Endothelial cell of umbilical vein (primary cell): ENCODE data around the gene CEACAM21. TPM values are rescaled to one million over a fixed set of nuclear protein-coding genes. Genes with fewer than 3 reads are reported as not detected.

ENCODE experiments used
- BruUV-seq: library from RNA; stranded (reverse); fragments of 400-500 nt; replicated peaks from 2 replicates; lab custom pipeline; 2021; lab: Mats Ljungman, UMichigan
- CTCF ChIA-PET: fragments of 300-600, 350-600 bp; sonication (Branson Sonifier 250); formaldehyde crosslinking; loops from one replicate; lab custom pipeline; 2021; ENCODE audit warnings: antibody characterized with exemption, inconsistent platforms; lab: Charles Lee
- POLR2A ChIA-PET: fragments of 300-600, 350-600 bp; sonication (Branson Sonifier 250); formaldehyde crosslinking; loops from one replicate; lab custom pipeline; 2021; ENCODE audit warnings: antibody characterized with exemption, inconsistent platforms; lab: Charles Lee
- DNase-seq: peaks from one replicate; pipeline ENCODE4 v3.0.0-alpha.2; 2011; ENCODE audit warnings: low read depth, low spot score
- FAIRE-seq: peaks from 2 replicates; lab custom pipeline; 2011; peaks lifted over from hg19 to GRCh38; lab: Jason Lieb, UNC
- H2AFZ ChIP-seq: 2 replicates; pipeline ENCODE4 v1.6.0; 2012; ENCODE audit warnings: low read depth, low read length, control low read depth, inconsistent platforms
- H3K27ac ChIP-seq: 2 replicates; pipeline ENCODE4 v1.5.1; 2011; ENCODE audit warnings: low read depth, mild to moderate bottlenecking, control low read depth, low read length, moderate library complexity; ENCODE audit not compliant: insufficient read depth
- H3K27me3 ChIP-seq, 2 experiments: 2 replicates each; pipeline versions ENCODE4 v1.6.0 to v1.6.1; 2011; ENCODE audit warnings: low read length in 2 of 2, mixed read lengths in 1 of 2; ENCODE audit not compliant: control insufficient read depth in 2 of 2, insufficient read depth in 2 of 2
- H3K36me3 ChIP-seq, 2 experiments: 2 replicates in 1 of 2; 3 replicates in 1 of 2; pipeline ENCODE4 v1.5.1; 2011; ENCODE audit warnings: low read length in 2 of 2, mild to moderate bottlenecking in 1 of 2, moderate library complexity in 1 of 2; ENCODE audit not compliant: control insufficient read depth in 2 of 2, insufficient read depth in 2 of 2; ENCODE audit errors: extremely low read depth in 1 of 2
- H3K4me1 ChIP-seq: 3 replicates; pipeline ENCODE4 v1.5.1; 2011; ENCODE audit warnings: mild to moderate bottlenecking, low read length; ENCODE audit not compliant: control insufficient read depth, insufficient read depth; ENCODE audit errors: extremely low read depth
- H3K4me2 ChIP-seq: 2 replicates; pipeline ENCODE4 v1.6.1; 2011; ENCODE audit warnings: low read length, control low read depth, mixed read lengths; ENCODE audit not compliant: insufficient read depth
- H3K4me3 ChIP-seq, 3 experiments: fragments of 200-600 bp in 1 of 3; sonication (generic), shearing (Covaris generic) in 1 of 3; replicated peaks in 1 of 3; 2 replicates each; pipeline ENCODE4 v1.5.1; 2011 to 2016; ENCODE audit warnings: control low read depth in 3 of 3, low read length in 3 of 3, mild to moderate bottlenecking in 2 of 3, inconsistent platforms in 1 of 3, low read depth in 1 of 3, moderate library complexity in 1 of 3; ENCODE audit not compliant: insufficient read depth in 1 of 3
- H3K79me2 ChIP-seq: 2 replicates; pipeline ENCODE4 v1.6.0; 2012; ENCODE audit warnings: low read length, inconsistent platforms; ENCODE audit not compliant: control insufficient read depth, insufficient read depth
- H3K9ac ChIP-seq: replicated peaks from 2 replicates; pipeline ENCODE3; 2011; ENCODE audit warnings: low read length, control low read depth; ENCODE audit not compliant: insufficient read depth; ENCODE audit errors: extremely low read depth
- H3K9me1 ChIP-seq: replicated peaks from 3 replicates; pipeline ENCODE4 v1.6.0; 2011; ENCODE audit warnings: mild to moderate bottlenecking, low read length; ENCODE audit not compliant: control insufficient read depth, insufficient read depth; ENCODE audit errors: extremely low read depth
- H3K9me3 ChIP-seq: replicated peaks from 2 replicates; pipeline ENCODE4 v1.5.1; 2012; ENCODE audit warnings: low read length, inconsistent platforms; ENCODE audit not compliant: control insufficient read depth, insufficient read depth
- H4K20me1 ChIP-seq: replicated peaks from 2 replicates; pipeline ENCODE3; 2011; ENCODE audit warnings: mild to moderate bottlenecking, low read length; ENCODE audit not compliant: control insufficient read depth, insufficient read depth; ENCODE audit errors: extremely low read depth
- EZH2 ChIP-seq: IDR thresholded peaks from 2 replicates; pipeline ENCODE4 v1.6.1; 2012; ENCODE audit warnings: borderline replicate concordance, low read depth, mild to moderate bottlenecking, moderate library complexity, low read length, inconsistent platforms; ENCODE audit not compliant: severe bottlenecking
- FOS ChIP-seq: IDR thresholded peaks from 2 replicates; pipeline ENCODE4 v1.6.1; 2011; ENCODE audit warnings: mild to moderate bottlenecking, low read length, moderate library complexity, borderline replicate concordance; ENCODE audit not compliant: insufficient read depth
- GATA2 ChIP-seq: IDR thresholded peaks from 2 replicates; pipeline ENCODE4 v1.7.0; 2011; ENCODE audit warnings: low read depth, mild to moderate bottlenecking, moderate library complexity, mixed read lengths, low read length; ENCODE audit not compliant: insufficient read length, insufficient read depth
- JUN ChIP-seq: IDR thresholded peaks from 2 replicates; pipeline ENCODE4 v1.6.1; 2011; ENCODE audit warnings: borderline replicate concordance, low read depth; ENCODE audit not compliant: insufficient read length, insufficient read depth
- MYC ChIP-seq: IDR thresholded peaks from one replicate; pipeline ENCODE4 v1.6.1; 2011; ENCODE audit warnings: mild to moderate bottlenecking, low read depth, low read length
- POLR2A ChIP-seq: IDR thresholded peaks from 2 replicates; pipeline ENCODE4 v1.6.1; 2012; ENCODE audit warnings: low read depth, mild to moderate bottlenecking, control low read depth, low read length
- POLR2AphosphoS5 ChIP-seq: IDR thresholded peaks from 2 replicates; pipeline ENCODE4 v1.6.1; 2012; ENCODE audit warnings: low read depth, mild to moderate bottlenecking, control low read depth, low read length, moderate library complexity; ENCODE audit not compliant: insufficient read depth
- dilution Hi-C: fragments of 300-500 bp; cut with MboI; formaldehyde crosslinking; loops from one replicate; pipeline ENCODE4 v1.15.0; 2019; ENCODE audit warnings: low sequenced_read_pairs; ENCODE audit not compliant: extremely low pct_ligation_motif_present
- intact Hi-C: fragments of 100-400 bp; cut with micrococcal nuclease; formaldehyde crosslinking; loops from one replicate; pipeline ENCODE4 v1.10.0; 2022
- polyA plus RNA-seq, 4 experiments: library from polyadenylated mRNA; depleted of rRNA in 3 of 4; stranded (reverse) in 3 of 4; unstranded in 1 of 4; fragments of >200 nt; gene quantifications; 2 replicates each; pipeline versions ENCODE4 v1.2.1 to v1.2.3, GENCODE V29; 2011 to 2012; ENCODE audit warnings: missing spikeins in 1 of 4
- total RNA-seq: library from RNA; stranded (reverse); gene quantifications from 2 replicates; pipeline ENCODE4 v1.2.3, GENCODE V29; 2021
- TF ChIP-seq, protein P1 (sequence below), 2 donors: IDR thresholded peaks; 1 replicate in 1 of 2; 2 replicates in 1 of 2; pipeline ENCODE4 v1.5.1; 2011; ENCODE audit warnings: low read length in 2 of 2, mild to moderate bottlenecking in 2 of 2, moderate library complexity in 2 of 2, control low read depth in 1 of 2, inconsistent platforms in 1 of 2, low read depth in 1 of 2; ENCODE audit not compliant: insufficient read depth in 1 of 2; ENCODE audit errors: extremely low read depth in 1 of 2
- TF ChIP-seq, protein P2 (sequence below): IDR thresholded peaks from 2 replicates; pipeline ENCODE4 v1.6.1; 2011; ENCODE audit not compliant: insufficient read depth, insufficient read length

CEACAM21 gene
- total and polyA plus RNA-seq, 2 donors (not counting 3 experiments of a cell fraction or from before 2014, with no cell fraction given): 0.81 to 1.7 TPM

DNA sequence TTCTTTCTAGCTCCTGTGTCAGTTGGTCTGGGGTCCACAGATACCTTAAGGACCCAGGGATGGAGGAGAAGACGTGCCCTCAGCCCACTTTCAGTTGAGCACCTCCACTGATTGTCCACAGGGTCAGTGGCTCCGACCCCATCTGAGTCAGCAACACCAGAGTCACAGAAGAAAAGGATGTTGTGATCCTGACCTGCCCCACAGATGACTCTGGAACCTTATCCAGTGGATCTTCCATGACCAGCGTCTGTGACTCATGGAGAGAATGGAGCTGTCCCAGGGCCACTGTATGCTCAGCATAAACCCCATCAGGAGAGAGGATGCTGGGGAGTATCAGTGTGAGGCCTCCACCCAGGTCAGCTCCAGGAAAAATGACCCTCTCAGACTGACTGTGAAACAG is 28.9 kb downstream of the CEACAM21 start:
- Histone ChIP-seq H3K9ac (no peak overlapping the region), H3K4me1 (no peaks in the 10 kb centered on the region), H4K20me1 (no peaks in the 10 kb centered on the region), H3K27me3 (peaks cover 7 to 12% of the 10 kb centered on the region in 2 experiments), H3K36me3 (no peaks in the 10 kb centered on the region), H3K79me2 (no peaks in the 10 kb centered on the region), H3K9me1 (no peaks in the 10 kb centered on the region), H3K9me3 (no peaks in the 10 kb centered on the region), H2AFZ (no peak overlapping the region), H3K27ac (no peak overlapping the region), H3K4me3 (no peak overlapping the region), H3K4me2 (no peak overlapping the region)
- FAIRE-seq (no peak), DNase-seq (no peak)
- intact Hi-C loops (no loop called here), dilution Hi-C loops (no loop called here)
- CTCF ChIA-PET: interaction anchor here (1.0 to 1.5 kb wide), 2 partner anchors 9 to 37 kb away, joined by 6 read pairs; no protein-coding TSS in a partner anchor
- no TSS peak for BruUV-seq
- POLR2A ChIA-PET: no interaction called here
- TF ChIP-seq POLR2A (no peak), FOS (no peak), MYC (no peak), POLR2AphosphoS5 (no peak), JUN (no peak), EZH2 (no peak), GATA2 (no peak)
- TF ChIP-seq, protein P1, sequence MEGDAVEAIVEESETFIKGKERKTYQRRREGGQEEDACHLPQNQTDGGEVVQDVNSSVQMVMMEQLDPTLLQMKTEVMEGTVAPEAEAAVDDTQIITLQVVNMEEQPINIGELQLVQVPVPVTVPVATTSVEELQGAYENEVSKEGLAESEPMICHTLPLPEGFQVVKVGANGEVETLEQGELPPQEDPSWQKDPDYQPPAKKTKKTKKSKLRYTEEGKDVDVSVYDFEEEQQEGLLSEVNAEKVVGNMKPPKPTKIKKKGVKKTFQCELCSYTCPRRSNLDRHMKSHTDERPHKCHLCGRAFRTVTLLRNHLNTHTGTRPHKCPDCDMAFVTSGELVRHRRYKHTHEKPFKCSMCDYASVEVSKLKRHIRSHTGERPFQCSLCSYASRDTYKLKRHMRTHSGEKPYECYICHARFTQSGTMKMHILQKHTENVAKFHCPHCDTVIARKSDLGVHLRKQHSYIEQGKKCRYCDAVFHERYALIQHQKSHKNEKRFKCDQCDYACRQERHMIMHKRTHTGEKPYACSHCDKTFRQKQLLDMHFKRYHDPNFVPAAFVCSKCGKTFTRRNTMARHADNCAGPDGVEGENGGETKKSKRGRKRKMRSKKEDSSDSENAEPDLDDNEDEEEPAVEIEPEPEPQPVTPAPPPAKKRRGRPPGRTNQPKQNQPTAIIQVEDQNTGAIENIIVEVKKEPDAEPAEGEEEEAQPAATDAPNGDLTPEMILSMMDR (IDR thresholded peaks at IDR 0.05; ENCODE audit: extremely low read depth in 1 of 2, insufficient read depth in 1 of 2, low read depth in 1 of 2, low read length in 2 of 2): no peak
- TF ChIP-seq, protein P2, sequence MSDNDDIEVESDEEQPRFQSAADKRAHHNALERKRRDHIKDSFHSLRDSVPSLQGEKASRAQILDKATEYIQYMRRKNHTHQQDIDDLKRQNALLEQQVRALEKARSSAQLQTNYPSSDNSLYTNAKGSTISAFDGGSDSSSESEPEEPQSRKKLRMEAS: no peak
